ENCODE results near the gene PRKAG2. TPM values are rescaled to one million over a fixed set of nuclear protein-coding genes. Genes with fewer than 3 reads are reported as not detected.
A peak's percentile ranks its signal among the peaks of the same experiment; 100 is the strongest.
"Not testable (repeated sequence)": the region's sequence is repeated elsewhere in the genome, so short reads cannot be mapped to it uniquely, and the experiment has no call there.

PRKAG2 gene
- total RNA-seq, 3 donors from 2014 or later: 32.3 to 56.6 (median 34.4) TPM

- TF ChIP-seq CTCF (IDR thresholded peaks at IDR 0.05): no peak
- TF ChIP-seq POLR2A (IDR thresholded peaks at IDR 0.05): no peak
- no peak for TF ChIP-seq POLR2AphosphoS5 (IDR thresholded peaks at IDR 0.05)
- no peak overlapping the region for H3K27ac ChIP-seq
- H3K9me3 ChIP-seq: no peaks in the 10 kb centered on the region
- intact Hi-C loops (cut with DNase I; ENCODE audit: low total_unique reads): no loop called here
- no peak for DNase-seq (ENCODE audit: low spot score in 2 of 2)
- H3K36me3 ChIP-seq: no peaks in the 10 kb centered on the region
- H3K27me3 ChIP-seq: no peaks in the 10 kb centered on the region
- H3K4me1 ChIP-seq: no peaks in the 10 kb centered on the region
- no peak overlapping the region for H3K4me3 ChIP-seq
Observed at GRCh38 chr7:151524331-151524730, 352.6 kb downstream of the PRKAG2 start.

GRCh38 chr7:151520419-151521261, 356.3 kb downstream of the PRKAG2 start:
- TF ChIP-seq CTCF (IDR thresholded peaks at IDR 0.05): no peak
- no peak for TF ChIP-seq POLR2A (IDR thresholded peaks at IDR 0.05)
- peak in 1 of 3 donors; percentile 15 for TF ChIP-seq POLR2AphosphoS5 (IDR thresholded peaks at IDR 0.05)
- Histone ChIP-seq H3K4me1 (peaks cover 0 to 9% of the 10 kb centered on the region in 2 donors), H3K27me3 (no peaks in the 10 kb centered on the region), H3K4me3 (peak overlapping the region; percentile 79 to 99 (median 86)), H3K36me3 (no peaks in the 10 kb centered on the region), H3K27ac (peak overlapping the region; percentile 90 to 99), H3K9me3 (no peaks in the 10 kb centered on the region)
- DNase-seq (ENCODE audit: low spot score in 2 of 2): peak; percentile 56 to 66
- intact Hi-C loops (cut with DNase I; ENCODE audit: low total_unique reads): no loop called here

GRCh38 chr7:151519765-151520418, 357.0 kb downstream of the PRKAG2 start, which contains the start of gene RHEB:
TSS of gene RHEB (minus strand) at chr7:151519895. CDS start at chr7:151519511, 384 bp downstream.
- Histone ChIP-seq H3K9me3 (no peaks in the 10 kb centered on the region), H3K27ac (peak within 1 kb of the TSS; percentile 99 to 100), H3K36me3 (no peaks in the 10 kb centered on the region), H3K4me1 (peaks cover 0 to 9% of the 10 kb centered on the region in 2 donors), H3K4me3 (peak within 1 kb of the TSS; percentile 79 to 99 (median 86)), H3K27me3 (no peaks in the 10 kb centered on the region)
- intact Hi-C loops (cut with DNase I; ENCODE audit: low total_unique reads): loop anchor here (10.0 kb wide), 1 partner anchor 55 kb away; no protein-coding TSS in a partner anchor
- DNase-seq (ENCODE audit: low spot score in 2 of 2): peak; percentile 98 to 99
- TF ChIP-seq CTCF (IDR thresholded peaks at IDR 0.05) (no peak), POLR2AphosphoS5 (IDR thresholded peaks at IDR 0.05) (peak in 2 of 3 donors; percentile 8 to 59), POLR2A (IDR thresholded peaks at IDR 0.05) (no peak)

GRCh38 chr7:151518947-151519764, 357.8 kb downstream of the PRKAG2 start:
- not testable (repeated sequence) for H3K4me1 ChIP-seq, H3K36me3 ChIP-seq, H3K9me3 ChIP-seq, H3K27me3 ChIP-seq
- H3K27ac ChIP-seq: peak overlapping the region; percentile 99 to 100
- peak in 2 of 3 donors; percentile 25 to 40 for TF ChIP-seq POLR2AphosphoS5 (IDR thresholded peaks at IDR 0.05)
- peak overlapping the region; percentile 79 to 99 (median 86) for H3K4me3 ChIP-seq
- DNase-seq (ENCODE audit: low spot score in 2 of 2): peak; percentile 48 to 62
- intact Hi-C loops (cut with DNase I; ENCODE audit: low total_unique reads): loop anchor here (10.0 kb wide), 1 partner anchor 54 kb away; no protein-coding TSS in a partner anchor

Data from breast epithelium (tissue), 4 donors.